Pancreas (tissue), 10 donors: ENCODE data around the gene MID1. TPM values are rescaled to one million over a fixed set of nuclear protein-coding genes. Genes with fewer than 3 reads are reported as not detected.

Experiments
- ATAC-seq, 4 donors: fragments of 200-7000 bp; cut with Tn5 transposase; one replicate each; pipeline versions ENCODE4 v1.8.0 to v1.9.1; 2020; ENCODE audit warnings: mild to moderate bottlenecking in 4 of 4, moderate library complexity in 4 of 4
- DNase-seq, 6 donors: peaks; one replicate each; pipeline ENCODE4 v3.0.0-alpha.2; 2020
- FAIRE-seq: peaks from 2 replicates; lab custom pipeline; 2012; peaks lifted over from hg19 to GRCh38; lab: Jason Lieb, UNC
- H3K27ac ChIP-seq, 4 donors: fragments of 200-600 bp; sonication (generic); 1 replicate in 3 of 4; 2 replicates in 1 of 4; pipeline versions ENCODE4 v1.5.0 to v1.8.0; 2020
- H3K27me3 ChIP-seq, 4 donors: fragments of 200-600 bp; one replicate each; pipeline ENCODE4 v1.8.0; 2021
- H3K36me3 ChIP-seq, 3 donors: fragments of 200-600 bp; sonication (generic) in 1 of 3; one replicate each; pipeline versions ENCODE4 v1.5.0 to v1.8.0; 2020 to 2021
- H3K4me1 ChIP-seq, 3 donors: fragments of 200-600 bp; one replicate each; pipeline ENCODE4 v1.8.0; 2021
- H3K4me3 ChIP-seq, 4 donors: fragments of 200-600 bp; sonication (generic) in 2 of 4; one replicate each; pipeline versions ENCODE4 v1.5.0 to v1.8.0; 2020 to 2021
- H3K9me3 ChIP-seq, 4 donors: fragments of 200-600 bp; one replicate each; pipeline ENCODE4 v1.8.0; 2021
- CTCF ChIP-seq, 4 donors: fragments of 200-600 bp; sonication (generic) in 3 of 4; IDR thresholded peaks; one replicate each; pipeline versions ENCODE4 v1.5.0 to v1.8.0; 2021; ENCODE audit warnings: antibody characterized with exemption in 4 of 4
- WGBS, 2 donors: extraction: QIAGEN DNeasy Blood & Tissue Kit; methylation state at CpG; one replicate each; pipeline ENCODE4 v1.1.7; 2013; 5-methylcytosine and 5-hydroxymethylcytosine counted together
- intact Hi-C, 3 donors: fragments of 100-400 bp; cut with DNase I; formaldehyde crosslinking; loops; one replicate each; pipeline versions ENCODE4 v1.11.1 to v1.14.2; 2022
- polyA plus RNA-seq, 2 donors: library from polyadenylated mRNA; stranded (reverse); fragments of 200-250 nt; gene quantifications; one replicate each; pipeline ENCODE4 v1.2.3, GENCODE V29; 2013
- total RNA-seq, 6 donors: library from RNA; stranded (reverse); fragmentation: NEBNext Ultra II Directional in 4 of 6; extraction: Animal tissue kit (Norgen Biotek cat#: 25700) in 4 of 6; gene quantifications; one replicate each; pipeline versions ENCODE4 v1.2.1 to v1.2.4, GENCODE V29; 2021 to 2023
- donor health status: healthy with polysubstance abuse.
- donor health status: DM: no; HTN: no; CAD: no; lungs with moderate emphysema.
- donor health status: DM: no; HTN: no; CAD: no.
- donor health status: control.
- donor health status: control.
- donor health status: Bipolar disorder and iron deficiency.
- donor health status: DM: yes; HTN: yes; CAD: no.
- donor health status: DM: no; HTN: no; CAD: no.
- donor health status: DM: no; HTN: no; CAD: no.
- donor health status: DM: yes; HTN: yes; CAD: no.

MID1 gene
- total and polyA plus RNA-seq, 8 donors = 3.3 to 19.2 (median 5.1) TPM

- DNase-seq (no peak), FAIRE-seq (no peak), ATAC-seq (peak; percentile 8 to 22 (median 20))
- peak overlapping the region in 3 of 4 donors; percentile 14 to 48 (median 24) for H3K4me3 ChIP-seq
- intact Hi-C loops = loop anchor here in 1 of 3 donors (10.0 kb wide), 1 partner anchor 365 kb away; no protein-coding TSS in a partner anchor
- WGBS, 2 donors = 0 to 29% methylated on average over 11 of the region's 11 CpGs
- H3K27me3 ChIP-seq = peaks cover 0 to 4% (median 0%) of the 10 kb centered on the region in 4 donors
- peak overlapping the region in 3 of 4 donors; percentile 18 to 62 (median 50) for H3K27ac ChIP-seq
- H3K36me3 ChIP-seq = no peaks in the 10 kb centered on the region
- no peaks in the 10 kb centered on the region for H3K9me3 ChIP-seq
- peaks cover 0 to 9% (median 0%) of the 10 kb centered on the region in 3 donors for H3K4me1 ChIP-seq
- TF ChIP-seq CTCF (IDR thresholded peaks at IDR 0.05) = no peak
Observed at GRCh38 chrX:10619425-10620046, 849 bp downstream of the MID1 start.

GRCh38 chrX:10618961-10619360, 1.4 kb downstream of the MID1 start:
- ATAC-seq = peak in 3 of 4 donors; percentile 7 to 27 (median 26)
- no peak for DNase-seq
- TF ChIP-seq CTCF (IDR thresholded peaks at IDR 0.05) = no peak
- intact Hi-C loops = no loop called here
- H3K27ac ChIP-seq = peak overlapping the region in 2 of 4 donors; percentile 50 to 62
- H3K27me3 ChIP-seq = peaks cover 0 to 4% (median 0%) of the 10 kb centered on the region in 4 donors
- peaks cover 0 to 9% (median 0%) of the 10 kb centered on the region in 3 donors for H3K4me1 ChIP-seq
- H3K9me3 ChIP-seq = no peaks in the 10 kb centered on the region
- peak overlapping the region in 2 of 4 donors; percentile 24 to 48 for H3K4me3 ChIP-seq
- no peaks in the 10 kb centered on the region for H3K36me3 ChIP-seq
- FAIRE-seq = no peak
- 4 to 19% methylated on average over 13 of the region's 13 CpGs for WGBS, 2 donors

- no peak for TF ChIP-seq CTCF (IDR thresholded peaks at IDR 0.05)
- no peaks in the 10 kb centered on the region for H3K36me3 ChIP-seq
- H3K4me3 ChIP-seq = peak overlapping the region in 1 of 4 donors; percentile 48
- ATAC-seq (peak in 1 of 4 donors; percentile 1), DNase-seq (no peak), FAIRE-seq (no peak)
- WGBS, 2 donors = 56 to 57% methylated on average over 3 of the region's 3 CpGs
- no peaks in the 10 kb centered on the region for H3K9me3 ChIP-seq
- H3K27ac ChIP-seq = peak overlapping the region in 2 of 4 donors; percentile 29 to 53
- peaks cover 0 to 7% (median 0%) of the 10 kb centered on the region in 4 donors for H3K27me3 ChIP-seq
- intact Hi-C loops = no loop called here
- peaks cover 0 to 9% (median 0%) of the 10 kb centered on the region in 3 donors for H3K4me1 ChIP-seq
Observed at GRCh38 chrX:10617999-10618351, 2.4 kb downstream of the MID1 start.

GRCh38 chrX:10617186-10617998, 3.0 kb downstream of the MID1 start:
- Histone ChIP-seq H3K4me1 (peaks cover 0 to 9% (median 0%) of the 10 kb centered on the region in 3 donors), H3K27me3 (peaks cover 0 to 6% (median 0%) of the 10 kb centered on the region in 4 donors), H3K4me3 (peak overlapping the region in 1 of 4 donors; percentile 48), H3K36me3 (no peaks in the 10 kb centered on the region), H3K9me3 (no peaks in the 10 kb centered on the region), H3K27ac (peak overlapping the region in 2 of 4 donors; percentile 29 to 53)
- WGBS, 2 donors = 42 to 56% methylated on average over 10 of the region's 10 CpGs
- no peak for TF ChIP-seq CTCF (IDR thresholded peaks at IDR 0.05)
- FAIRE-seq = no peak
- ATAC-seq = peak in 1 of 4 donors; percentile 2
- no peak for DNase-seq
- intact Hi-C loops = no loop called here
